GM12873 (cell line): ENCODE measurements around the gene SLC4A5.

Experiments used
- TF ChIP-seq, protein P1 (sequence below): IDR thresholded peaks from 2 replicates; pipeline ENCODE4 v1.5.1; 2012; ENCODE audit warnings: low read depth, mild to moderate bottlenecking, moderate library complexity, low read length, control low read depth; ENCODE audit not compliant: insufficient read depth; ENCODE audit errors: missing control alignments

SLC4A5 gene

DNA sequence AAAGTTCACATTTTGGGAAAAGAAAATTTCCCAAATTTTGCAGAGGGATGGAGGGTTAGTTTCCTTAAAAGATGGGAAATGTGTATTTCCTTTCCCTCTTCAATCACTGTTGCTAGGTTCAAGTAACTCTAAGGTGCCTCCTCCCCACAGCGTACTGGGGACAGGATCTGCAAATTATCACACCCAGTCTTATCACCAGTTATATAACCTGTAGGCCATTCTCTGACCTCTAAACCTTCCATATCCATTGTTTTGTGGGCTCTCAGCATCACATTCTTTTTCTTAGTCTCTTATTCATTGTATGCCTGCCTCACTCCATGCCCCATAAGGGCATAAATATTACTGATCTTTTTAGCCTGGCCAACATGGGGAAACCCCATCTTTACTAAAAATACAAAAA is 148.4 kb downstream of the SLC4A5 start:
- TF ChIP-seq, protein P1, sequence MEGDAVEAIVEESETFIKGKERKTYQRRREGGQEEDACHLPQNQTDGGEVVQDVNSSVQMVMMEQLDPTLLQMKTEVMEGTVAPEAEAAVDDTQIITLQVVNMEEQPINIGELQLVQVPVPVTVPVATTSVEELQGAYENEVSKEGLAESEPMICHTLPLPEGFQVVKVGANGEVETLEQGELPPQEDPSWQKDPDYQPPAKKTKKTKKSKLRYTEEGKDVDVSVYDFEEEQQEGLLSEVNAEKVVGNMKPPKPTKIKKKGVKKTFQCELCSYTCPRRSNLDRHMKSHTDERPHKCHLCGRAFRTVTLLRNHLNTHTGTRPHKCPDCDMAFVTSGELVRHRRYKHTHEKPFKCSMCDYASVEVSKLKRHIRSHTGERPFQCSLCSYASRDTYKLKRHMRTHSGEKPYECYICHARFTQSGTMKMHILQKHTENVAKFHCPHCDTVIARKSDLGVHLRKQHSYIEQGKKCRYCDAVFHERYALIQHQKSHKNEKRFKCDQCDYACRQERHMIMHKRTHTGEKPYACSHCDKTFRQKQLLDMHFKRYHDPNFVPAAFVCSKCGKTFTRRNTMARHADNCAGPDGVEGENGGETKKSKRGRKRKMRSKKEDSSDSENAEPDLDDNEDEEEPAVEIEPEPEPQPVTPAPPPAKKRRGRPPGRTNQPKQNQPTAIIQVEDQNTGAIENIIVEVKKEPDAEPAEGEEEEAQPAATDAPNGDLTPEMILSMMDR = no peak

DNA sequence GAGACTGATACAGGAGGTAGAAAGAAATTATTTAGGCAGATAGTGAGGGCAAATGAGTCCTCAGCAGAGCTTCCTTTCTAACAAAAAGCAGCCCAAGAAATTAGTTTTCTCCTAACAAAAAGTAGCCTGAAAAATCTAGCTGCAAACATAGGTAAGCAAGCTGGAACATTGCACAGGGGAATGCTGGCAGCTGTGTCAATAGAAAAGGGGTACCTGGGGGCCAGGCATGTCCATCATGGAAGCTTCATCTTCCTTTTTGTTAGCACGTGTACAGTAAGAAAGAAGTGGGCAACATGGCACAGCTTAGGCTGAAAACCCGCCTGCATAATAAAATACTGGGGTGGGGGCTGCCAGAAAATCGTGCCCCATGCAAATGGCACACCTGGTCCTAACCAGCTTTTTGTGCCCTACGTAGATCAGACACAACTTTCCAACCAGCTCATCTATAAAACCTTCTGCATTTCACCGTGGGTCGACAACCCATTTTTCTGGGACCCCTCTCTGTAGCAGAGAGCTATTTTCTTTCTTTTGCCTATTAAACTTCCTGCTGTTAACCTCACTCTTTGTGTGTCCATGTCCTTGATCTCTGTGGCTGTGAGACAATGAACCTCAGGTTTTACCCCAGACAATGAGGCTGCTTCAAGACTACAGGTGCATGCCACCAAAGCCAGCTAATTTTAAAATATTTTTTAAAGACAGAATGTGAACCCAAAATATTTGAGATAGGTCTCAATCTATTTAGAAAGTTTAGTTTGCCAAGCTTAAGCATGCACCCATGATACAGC is 151.4 kb downstream of the SLC4A5 start:
- TF ChIP-seq, protein P1 = no peak

DNA sequence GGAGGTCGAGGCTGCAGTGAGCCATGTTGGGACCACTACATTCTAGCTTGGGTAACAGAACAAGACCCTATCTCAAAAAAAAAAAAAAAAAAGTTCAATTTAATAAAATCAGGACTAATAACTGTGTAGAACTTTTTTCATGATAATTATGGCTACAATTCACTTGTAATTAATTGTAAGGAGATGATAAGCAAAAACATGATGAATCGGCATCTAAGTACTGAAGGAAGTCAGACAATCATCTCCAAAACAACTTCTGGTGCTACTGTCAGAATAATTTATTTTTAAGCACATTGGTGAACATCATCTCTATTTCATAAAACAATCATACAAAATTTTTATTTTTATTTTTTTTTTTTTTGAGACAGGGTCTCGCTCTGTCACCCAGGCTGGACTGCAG is 154.5 kb downstream of the SLC4A5 start:
- TF ChIP-seq, protein P1 = no peak

DNA sequence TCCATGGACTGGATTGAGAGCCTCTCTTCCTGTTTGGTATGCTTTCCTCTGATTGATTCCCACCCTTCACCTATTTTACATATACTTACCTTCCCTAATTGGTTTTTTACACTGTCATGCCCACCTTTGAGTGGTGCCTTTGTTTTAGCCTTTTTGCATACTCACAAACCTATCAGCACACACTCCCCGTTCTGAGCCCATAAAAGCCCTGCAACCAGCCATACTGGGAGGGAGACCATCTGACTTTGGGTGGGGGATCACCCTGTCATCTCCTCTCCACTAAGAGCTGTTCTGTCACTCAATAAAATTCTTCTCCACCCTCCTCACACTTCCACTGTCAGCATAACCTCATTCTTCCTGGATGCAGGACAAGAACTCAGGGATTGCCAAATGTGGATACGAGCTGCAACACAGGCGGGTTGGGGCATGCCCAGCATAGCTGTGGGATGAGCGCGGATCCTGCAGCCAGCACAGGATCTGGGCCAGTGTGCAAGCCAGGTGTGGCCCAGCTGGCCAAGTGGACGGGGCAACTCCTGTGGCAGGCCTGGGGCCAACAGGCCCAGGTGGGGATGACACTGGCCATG is 155.1 kb downstream of the SLC4A5 start:
- TF ChIP-seq, protein P1 = no peak

DNA sequence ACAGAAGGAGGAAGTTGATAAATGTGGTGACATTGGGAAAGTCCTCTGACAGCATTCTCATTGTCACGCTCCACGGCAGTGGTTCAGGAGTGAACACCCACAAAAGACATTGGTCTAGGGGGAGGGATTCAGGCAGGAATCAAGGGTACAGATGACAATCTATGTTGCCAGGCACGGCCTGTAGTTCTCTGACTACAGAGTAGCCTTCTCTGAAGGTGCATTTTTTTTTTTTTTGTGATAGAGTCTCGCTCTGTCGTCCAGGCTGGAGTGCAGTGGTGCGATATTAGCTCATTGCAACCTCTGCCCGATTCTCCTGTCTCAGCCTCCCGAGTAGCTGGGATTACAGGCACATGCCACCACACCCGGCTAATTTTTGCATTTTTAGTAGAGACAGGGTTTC is 157.2 kb downstream of the SLC4A5 start:
- TF ChIP-seq, protein P1 = no peak

DNA sequence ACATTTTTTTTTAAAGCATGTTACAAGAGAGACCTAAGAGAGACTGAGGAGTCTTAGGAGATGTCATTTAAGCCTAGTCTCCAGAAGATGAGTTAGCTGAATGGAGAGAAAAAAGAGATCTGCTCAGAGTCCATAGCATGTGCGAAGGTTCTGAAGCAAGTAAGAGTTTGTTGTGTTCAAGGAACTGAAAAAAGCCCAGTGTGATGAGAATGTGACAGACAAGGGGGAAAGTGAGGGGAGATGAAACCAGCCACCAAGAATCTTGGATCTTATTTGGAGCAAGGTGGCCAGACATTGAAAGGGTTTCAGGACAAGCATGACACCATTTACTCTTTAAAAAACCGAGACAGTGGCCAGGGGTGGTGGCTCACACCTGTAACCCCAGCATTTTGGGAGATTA is 159.3 kb downstream of the SLC4A5 start:
- TF ChIP-seq, protein P1 = no peak

DNA sequence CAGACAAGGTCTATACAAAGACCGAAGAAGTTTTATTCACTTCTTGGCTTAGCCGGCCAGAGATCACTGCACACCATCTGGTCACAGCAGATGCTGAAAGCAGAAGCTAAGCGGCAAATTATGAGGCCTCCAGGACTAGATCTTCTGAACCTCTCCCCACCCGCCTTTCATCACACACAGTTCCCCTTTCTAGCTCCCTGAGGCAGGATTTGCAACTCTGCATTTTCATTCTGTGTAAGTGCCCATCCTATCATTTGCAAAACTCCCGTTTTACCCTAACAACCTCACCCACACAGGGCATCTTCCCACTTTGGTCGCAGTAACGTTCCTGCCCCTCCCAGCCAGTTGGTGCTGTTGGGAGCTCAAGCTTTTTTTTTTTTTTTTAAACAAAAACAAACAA is 161.5 kb downstream of the SLC4A5 start:
- TF ChIP-seq, protein P1 = no peak
